ENCODE measurements around the gene C11orf58.

The C11orf58 gene

GRCh38 chr11:16738193-16738946, at the start of gene C11orf58:
TSS of gene C11orf58 (plus strand) at chr11:16738647. CDS start at chr11:16738779, 132 bp downstream.
- DNase-seq: peak; percentile 98

GRCh38 chr11:16690086-16690485, 48.4 kb upstream of the C11orf58 start:
- DNase-seq: no peak

GRCh38 chr11:16703795-16704194, 34.7 kb upstream of the C11orf58 start:
- DNase-seq: no peak

GRCh38 chr11:16713594-16713993, 24.9 kb upstream of the C11orf58 start:
- DNase-seq: no peak

- DNase-seq: no peak
These were observed 15.7 kb upstream of the C11orf58 start for GRCh38 chr11:16722581-16723344.

- DNase-seq: no peak
These were observed 10.6 kb upstream of the C11orf58 start for GRCh38 chr11:16727806-16728205.

- no peak for DNase-seq
These were observed 642 bp upstream of the C11orf58 start for GRCh38 chr11:16737818-16738192.

GRCh38 chr11:16738947-16739815, 734 bp downstream of the C11orf58 start:
- DNase-seq: no peak

- no peak for DNase-seq
These were observed 3.0 kb downstream of the C11orf58 start for GRCh38 chr11:16741473-16741872.

- DNase-seq: no peak
These were observed 5.0 kb downstream of the C11orf58 start for GRCh38 chr11:16743478-16743877.

GRCh38 chr11:16744128-16744725, 5.8 kb downstream of the C11orf58 start:
- DNase-seq: no peak

GRCh38 chr11:16745950-16746605, 7.6 kb downstream of the C11orf58 start:
- no peak for DNase-seq

GRCh38 chr11:16749092-16749491, 10.6 kb downstream of the C11orf58 start:
- DNase-seq: no peak

- DNase-seq: peak; percentile 84
These were observed 11.2 kb downstream of the C11orf58 start for GRCh38 chr11:16749666-16750065.

- DNase-seq: peak; percentile 23
These were observed 12.0 kb downstream of the C11orf58 start for GRCh38 chr11:16750417-16750816.

GRCh38 chr11:16758382-16759024, 20.1 kb downstream of the C11orf58 start:
- DNase-seq: no peak

GRCh38 chr11:16759857-16760508, 21.5 kb downstream of the C11orf58 start:
- DNase-seq: no peak

GRCh38 chr11:16763746-16764145, 25.3 kb downstream of the C11orf58 start:
- no peak for DNase-seq

GRCh38 chr11:16764888-16765287, 26.4 kb downstream of the C11orf58 start:
- no peak for DNase-seq

GRCh38 chr11:16767137-16767536, 28.7 kb downstream of the C11orf58 start:
- DNase-seq: no peak

- DNase-seq: no peak
These were observed 29.5 kb downstream of the C11orf58 start for GRCh38 chr11:16767957-16768356.
